Measurements from ENCODE around the gene TANC1.

TANC1 gene

DNA sequence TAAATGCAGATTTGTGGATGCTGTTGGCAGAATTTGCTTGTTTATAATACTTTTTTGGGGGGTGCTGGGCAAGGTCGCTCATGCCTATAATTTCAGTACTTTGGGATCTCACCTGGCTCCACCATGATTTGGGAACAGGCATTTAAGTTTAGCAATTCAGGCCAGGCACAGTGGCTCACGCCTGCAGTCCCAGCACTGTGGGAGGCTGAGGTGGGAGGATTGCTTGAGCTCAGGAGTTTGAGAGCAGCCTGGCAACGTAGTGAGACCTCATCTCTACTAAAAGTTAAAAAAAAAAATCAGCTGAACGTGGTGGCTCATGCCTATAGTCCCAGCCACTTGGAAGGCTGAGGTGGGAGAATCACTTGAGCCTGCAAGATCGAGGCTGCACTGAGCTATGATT is 20.7 kb downstream of the TANC1 start:
- no peaks in the 10 kb centered on the region for H3K9me3 ChIP-seq
- H3K27me3 ChIP-seq = no peaks in the 10 kb centered on the region
- TF ChIP-seq, protein P1, sequence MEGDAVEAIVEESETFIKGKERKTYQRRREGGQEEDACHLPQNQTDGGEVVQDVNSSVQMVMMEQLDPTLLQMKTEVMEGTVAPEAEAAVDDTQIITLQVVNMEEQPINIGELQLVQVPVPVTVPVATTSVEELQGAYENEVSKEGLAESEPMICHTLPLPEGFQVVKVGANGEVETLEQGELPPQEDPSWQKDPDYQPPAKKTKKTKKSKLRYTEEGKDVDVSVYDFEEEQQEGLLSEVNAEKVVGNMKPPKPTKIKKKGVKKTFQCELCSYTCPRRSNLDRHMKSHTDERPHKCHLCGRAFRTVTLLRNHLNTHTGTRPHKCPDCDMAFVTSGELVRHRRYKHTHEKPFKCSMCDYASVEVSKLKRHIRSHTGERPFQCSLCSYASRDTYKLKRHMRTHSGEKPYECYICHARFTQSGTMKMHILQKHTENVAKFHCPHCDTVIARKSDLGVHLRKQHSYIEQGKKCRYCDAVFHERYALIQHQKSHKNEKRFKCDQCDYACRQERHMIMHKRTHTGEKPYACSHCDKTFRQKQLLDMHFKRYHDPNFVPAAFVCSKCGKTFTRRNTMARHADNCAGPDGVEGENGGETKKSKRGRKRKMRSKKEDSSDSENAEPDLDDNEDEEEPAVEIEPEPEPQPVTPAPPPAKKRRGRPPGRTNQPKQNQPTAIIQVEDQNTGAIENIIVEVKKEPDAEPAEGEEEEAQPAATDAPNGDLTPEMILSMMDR (IDR thresholded peaks at IDR 0.05) = no peak
- no peaks in the 10 kb centered on the region for H3K36me3 ChIP-seq
- H3K4me3 ChIP-seq (ENCODE audit: low read depth in 1 of 2, low read length in 1 of 2) = no peak overlapping the region
- H3K27ac ChIP-seq = no peak overlapping the region
- H3K4me1 ChIP-seq (ENCODE audit: control insufficient read depth in 1 of 2, insufficient read depth in 1 of 2, low read depth in 1 of 2, low read length in 1 of 2) = no peaks in the 10 kb centered on the region

DNA sequence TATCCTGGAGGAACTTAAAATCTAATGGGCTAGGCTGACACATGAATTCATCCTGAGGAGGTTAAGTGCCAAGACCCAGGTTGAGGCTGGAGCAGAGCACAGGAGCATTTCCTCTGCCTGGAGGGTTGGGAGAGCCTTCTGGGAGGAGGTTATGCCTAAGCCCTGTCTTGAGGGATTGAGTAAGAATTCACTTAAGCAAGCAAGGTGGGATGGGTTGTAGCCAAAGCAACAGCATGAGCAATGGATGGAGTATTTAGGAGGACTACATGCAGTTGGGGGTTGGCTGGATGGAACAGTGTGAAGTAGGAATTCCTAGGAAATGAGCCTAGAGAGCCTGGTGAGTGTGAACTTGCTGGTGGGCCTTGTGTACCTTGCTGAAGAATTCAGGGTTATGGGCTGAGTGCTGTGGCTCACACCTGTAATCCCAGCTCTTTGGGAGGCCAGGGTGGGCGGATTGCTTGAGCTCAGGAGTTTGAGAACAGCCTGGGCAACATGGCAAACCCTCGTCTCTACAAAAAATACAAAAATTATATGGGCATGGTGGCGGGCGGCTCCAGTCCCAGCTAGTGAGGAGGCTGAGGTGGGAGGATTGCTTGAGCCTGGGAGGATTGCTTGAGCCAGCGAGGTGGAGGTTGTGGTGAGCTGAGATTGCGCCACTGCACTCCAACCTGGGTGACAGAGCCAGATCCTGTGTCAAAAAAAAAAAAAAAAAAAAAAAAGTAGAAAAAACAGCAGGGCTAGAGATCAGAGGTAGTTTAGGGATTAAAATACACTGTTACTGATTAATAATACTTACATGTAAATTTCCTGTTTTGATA is 22.2 kb downstream of the TANC1 start:
- TF ChIP-seq, protein P1 (IDR thresholded peaks at IDR 0.05) = no peak
- H3K27me3 ChIP-seq = no peaks in the 10 kb centered on the region
- H3K9me3 ChIP-seq = no peaks in the 10 kb centered on the region
- H3K4me3 ChIP-seq (ENCODE audit: low read depth in 1 of 2, low read length in 1 of 2) = no peak overlapping the region
- no peaks in the 10 kb centered on the region for H3K4me1 ChIP-seq (ENCODE audit: control insufficient read depth in 1 of 2, insufficient read depth in 1 of 2, low read depth in 1 of 2, low read length in 1 of 2)
- H3K27ac ChIP-seq = no peak overlapping the region
- H3K36me3 ChIP-seq = no peaks in the 10 kb centered on the region

DNA sequence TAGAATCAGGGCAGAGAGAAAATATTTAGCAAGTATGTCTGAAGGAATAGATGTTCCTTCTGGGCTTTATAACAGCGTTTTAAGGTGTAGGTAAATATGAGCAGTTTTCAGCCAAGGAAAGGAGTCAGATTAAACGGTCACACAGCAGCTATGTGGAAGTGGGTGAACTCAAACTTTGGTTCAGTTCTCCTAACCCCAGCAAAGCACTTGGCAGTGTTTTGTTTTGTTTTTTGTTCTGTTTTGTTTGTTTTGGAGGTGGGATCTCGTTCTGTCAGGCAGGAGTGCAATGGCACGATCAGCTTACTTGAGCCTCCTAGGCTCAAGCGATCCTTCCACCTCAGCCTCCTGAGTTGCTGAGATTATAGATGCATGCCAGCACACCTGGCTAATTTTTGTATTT is 24.6 kb downstream of the TANC1 start:
- Histone ChIP-seq H3K36me3 (no peaks in the 10 kb centered on the region), H3K27ac (no peak overlapping the region), H3K4me3 (ENCODE audit: low read depth in 1 of 2, low read length in 1 of 2) (no peak overlapping the region), H3K4me1 (ENCODE audit: control insufficient read depth in 1 of 2, insufficient read depth in 1 of 2, low read depth in 1 of 2, low read length in 1 of 2) (no peaks in the 10 kb centered on the region), H3K27me3 (no peaks in the 10 kb centered on the region), H3K9me3 (no peaks in the 10 kb centered on the region)
- TF ChIP-seq, protein P1 (IDR thresholded peaks at IDR 0.05) = no peak

DNA sequence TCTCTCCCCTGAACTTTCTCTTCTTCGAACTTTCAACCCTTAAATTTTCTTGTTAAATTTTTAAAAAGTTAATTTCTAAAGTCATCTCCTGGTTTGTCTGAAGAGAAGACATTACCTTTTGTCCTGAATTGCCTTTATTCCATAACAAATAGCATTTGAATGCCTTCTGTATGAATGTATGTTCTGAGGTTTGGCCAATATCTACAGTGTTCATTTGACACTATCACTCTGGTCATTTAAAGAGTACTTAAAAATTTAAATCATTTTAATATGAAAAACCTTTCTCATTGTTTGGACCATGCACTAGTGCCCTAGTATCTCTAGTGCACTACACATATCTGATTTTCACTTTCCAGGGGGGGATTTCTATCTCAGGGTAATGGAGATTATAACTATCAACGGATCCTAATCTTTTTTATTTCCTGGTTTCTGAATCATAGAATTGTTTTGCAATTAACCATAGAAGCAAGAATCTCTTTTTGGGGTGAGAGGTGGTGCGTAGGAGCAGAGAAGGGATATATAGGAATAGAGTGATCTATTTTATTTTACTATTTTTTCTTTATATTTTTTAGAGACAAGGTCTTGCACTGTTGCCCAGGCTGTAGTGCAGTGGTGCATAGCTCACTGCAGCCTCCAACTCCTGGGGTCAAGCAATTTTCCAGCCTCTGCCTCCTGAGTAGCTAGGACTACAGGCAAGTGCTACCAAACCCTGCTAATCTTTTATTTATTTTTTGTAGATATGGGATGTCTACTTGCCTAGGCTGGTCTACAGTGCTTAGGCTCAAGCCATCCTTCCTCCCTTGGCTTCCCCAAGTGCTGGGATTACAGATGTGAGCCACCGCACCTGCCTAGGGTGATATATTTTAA is 25.5 kb downstream of the TANC1 start:
- Histone ChIP-seq H3K36me3 (no peaks in the 10 kb centered on the region), H3K9me3 (no peaks in the 10 kb centered on the region), H3K27me3 (no peaks in the 10 kb centered on the region), H3K4me3 (ENCODE audit: low read depth in 1 of 2, low read length in 1 of 2) (no peak overlapping the region), H3K27ac (no peak overlapping the region), H3K4me1 (ENCODE audit: control insufficient read depth in 1 of 2, insufficient read depth in 1 of 2, low read depth in 1 of 2, low read length in 1 of 2) (no peaks in the 10 kb centered on the region)
- TF ChIP-seq, protein P1 (IDR thresholded peaks at IDR 0.05) = no peak

DNA sequence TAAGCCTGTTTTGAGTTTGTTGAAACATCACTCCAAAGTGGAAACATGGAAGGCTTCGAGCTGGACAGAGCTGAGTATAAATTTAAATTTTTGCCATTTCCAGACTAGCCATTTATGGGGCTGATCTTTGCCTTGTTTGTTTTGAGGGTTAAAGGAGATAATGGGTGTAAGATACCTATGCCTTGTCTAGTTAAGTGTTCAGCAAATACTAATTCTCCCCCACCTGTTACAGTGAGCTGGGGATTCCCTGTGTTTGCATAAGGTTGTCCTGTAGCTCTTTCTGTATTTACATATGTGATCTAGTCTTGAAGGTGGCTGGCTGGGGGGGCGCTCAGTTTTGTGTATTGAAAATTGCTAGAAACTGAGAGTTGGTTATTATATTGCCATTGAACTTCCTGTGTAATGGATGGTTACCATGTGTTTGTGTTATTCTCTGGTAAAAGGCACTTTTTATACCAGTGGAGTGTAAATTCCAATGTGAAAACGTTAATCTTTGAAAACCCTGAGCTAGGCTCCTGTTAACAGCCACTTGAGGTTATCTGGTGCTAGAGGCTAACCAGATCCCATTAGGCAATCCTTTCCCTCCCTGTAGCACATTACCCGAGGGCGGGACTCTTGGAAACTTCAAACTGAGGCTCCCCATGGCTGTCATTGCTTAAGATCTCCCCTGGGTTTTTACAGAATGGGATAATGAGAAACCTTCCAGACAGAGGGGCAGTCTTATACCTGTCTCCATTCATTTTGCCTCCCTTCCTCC is 26.7 kb downstream of the TANC1 start:
- Histone ChIP-seq H3K27me3 (no peaks in the 10 kb centered on the region), H3K36me3 (no peaks in the 10 kb centered on the region), H3K4me1 (ENCODE audit: control insufficient read depth in 1 of 2, insufficient read depth in 1 of 2, low read depth in 1 of 2, low read length in 1 of 2) (no peaks in the 10 kb centered on the region), H3K27ac (no peak overlapping the region), H3K4me3 (ENCODE audit: low read depth in 1 of 2, low read length in 1 of 2) (no peak overlapping the region), H3K9me3 (no peaks in the 10 kb centered on the region)
- TF ChIP-seq, protein P1 (IDR thresholded peaks at IDR 0.05) = no peak
